ENCODE data around the gene OSBP2. TPM values are rescaled to one million over a fixed set of nuclear protein-coding genes. Genes with fewer than 3 reads are reported as not detected.

The OSBP2 gene
- total RNA-seq, 1 experiment from 2014 or later: 6.2 TPM

DNA sequence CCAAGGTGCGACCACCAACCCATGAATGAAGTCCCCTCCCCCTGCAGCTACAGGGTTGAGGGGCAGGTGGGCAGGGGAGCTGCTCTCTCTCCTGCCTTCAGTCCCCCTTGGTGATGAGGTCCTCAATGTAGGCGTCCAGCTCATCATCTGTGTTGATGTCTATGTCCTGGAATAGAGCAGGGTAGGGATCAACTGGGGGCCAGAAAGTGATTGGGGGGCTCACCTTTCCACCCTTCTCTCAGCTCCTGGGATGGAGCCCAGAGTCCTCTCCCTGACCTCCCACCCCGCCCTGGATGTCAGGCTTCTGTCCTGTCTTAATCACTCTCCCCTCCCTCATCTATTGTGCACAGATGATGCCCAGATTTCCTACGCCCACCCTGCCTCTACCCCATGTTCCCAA is 232.0 kb downstream of the OSBP2 start:
- no peaks in the 10 kb centered on the region for H3K4me1 ChIP-seq
- TF ChIP-seq, protein P1, sequence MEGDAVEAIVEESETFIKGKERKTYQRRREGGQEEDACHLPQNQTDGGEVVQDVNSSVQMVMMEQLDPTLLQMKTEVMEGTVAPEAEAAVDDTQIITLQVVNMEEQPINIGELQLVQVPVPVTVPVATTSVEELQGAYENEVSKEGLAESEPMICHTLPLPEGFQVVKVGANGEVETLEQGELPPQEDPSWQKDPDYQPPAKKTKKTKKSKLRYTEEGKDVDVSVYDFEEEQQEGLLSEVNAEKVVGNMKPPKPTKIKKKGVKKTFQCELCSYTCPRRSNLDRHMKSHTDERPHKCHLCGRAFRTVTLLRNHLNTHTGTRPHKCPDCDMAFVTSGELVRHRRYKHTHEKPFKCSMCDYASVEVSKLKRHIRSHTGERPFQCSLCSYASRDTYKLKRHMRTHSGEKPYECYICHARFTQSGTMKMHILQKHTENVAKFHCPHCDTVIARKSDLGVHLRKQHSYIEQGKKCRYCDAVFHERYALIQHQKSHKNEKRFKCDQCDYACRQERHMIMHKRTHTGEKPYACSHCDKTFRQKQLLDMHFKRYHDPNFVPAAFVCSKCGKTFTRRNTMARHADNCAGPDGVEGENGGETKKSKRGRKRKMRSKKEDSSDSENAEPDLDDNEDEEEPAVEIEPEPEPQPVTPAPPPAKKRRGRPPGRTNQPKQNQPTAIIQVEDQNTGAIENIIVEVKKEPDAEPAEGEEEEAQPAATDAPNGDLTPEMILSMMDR (IDR thresholded peaks at IDR 0.05; ENCODE audit: insufficient read depth in 1 of 2, low read depth in 1 of 2, low read length in 1 of 2, severe bottlenecking in 1 of 2, unreplicated experiment in 1 of 2): no peak
- POLR2A ChIA-PET: no interaction called here
- H3K4me3 ChIP-seq (ENCODE audit: low read depth, low read length): no peak overlapping the region
- H3K4me3 Mint-ChIP-seq (ENCODE audit: unreplicated experiment): no peak overlapping the region
- peaks cover 72% of the 10 kb centered on the region for H3K36me3 Mint-ChIP-seq (ENCODE audit: insufficient read depth, unreplicated experiment)
- no TSS peak for BruUV-seq (replicated peaks)
- no peaks in the 10 kb centered on the region for H3K9me3 ChIP-seq
- H3K36me3 ChIP-seq (ENCODE audit: control insufficient read depth, insufficient read depth, low read length): peaks cover 8% of the 10 kb centered on the region
- no peaks in the 10 kb centered on the region for H3K4me1 Mint-ChIP-seq (ENCODE audit: low read depth, unreplicated experiment)
- H3K9me3 Mint-ChIP-seq (ENCODE audit: unreplicated experiment): no peaks in the 10 kb centered on the region
- CTCF ChIA-PET: no interaction called here
- H3K27ac Mint-ChIP-seq (ENCODE audit: unreplicated experiment): no peak overlapping the region
- intact Hi-C loops (cut with micrococcal nuclease; ENCODE audit: unreplicated experiment): no loop called here
- DNase-seq: no peak
- no peaks in the 10 kb centered on the region for H3K27me3 ChIP-seq (replicated peaks; ENCODE audit: control insufficient read depth, insufficient read depth, low read length)
- no peaks in the 10 kb centered on the region for H3K27me3 Mint-ChIP-seq (ENCODE audit: insufficient read depth, unreplicated experiment)

- H3K36me3 ChIP-seq (ENCODE audit: control insufficient read depth, insufficient read depth, low read length): peaks cover 9% of the 10 kb centered on the region
- H3K27me3 ChIP-seq (replicated peaks; ENCODE audit: control insufficient read depth, insufficient read depth, low read length): no peaks in the 10 kb centered on the region
- H3K4me1 Mint-ChIP-seq (ENCODE audit: low read depth, unreplicated experiment): no peaks in the 10 kb centered on the region
- no peak overlapping the region for H3K27ac Mint-ChIP-seq (ENCODE audit: unreplicated experiment)
- intact Hi-C loops (cut with micrococcal nuclease; ENCODE audit: unreplicated experiment): no loop called here
- TF ChIP-seq, protein P1 (IDR thresholded peaks at IDR 0.05; ENCODE audit: insufficient read depth in 1 of 2, low read depth in 1 of 2, low read length in 1 of 2, severe bottlenecking in 1 of 2, unreplicated experiment in 1 of 2): no peak
- no peak overlapping the region for H3K4me3 Mint-ChIP-seq (ENCODE audit: unreplicated experiment)
- BruUV-seq (replicated peaks): no TSS peak
- no peaks in the 10 kb centered on the region for H3K9me3 Mint-ChIP-seq (ENCODE audit: unreplicated experiment)
- no peak overlapping the region for H3K4me3 ChIP-seq (ENCODE audit: low read depth, low read length)
- H3K4me1 ChIP-seq: no peaks in the 10 kb centered on the region
- ChIA-PET CTCF (no interaction called here), POLR2A (no interaction called here)
- H3K27me3 Mint-ChIP-seq (ENCODE audit: insufficient read depth, unreplicated experiment): no peaks in the 10 kb centered on the region
- H3K36me3 Mint-ChIP-seq (ENCODE audit: insufficient read depth, unreplicated experiment): peaks cover 72% of the 10 kb centered on the region
- no peaks in the 10 kb centered on the region for H3K9me3 ChIP-seq
- DNase-seq: no peak
Measured at GRCh38 chr22:30927806-30928205, 233.1 kb downstream of the OSBP2 start.

GRCh38 chr22:30928401-30928800 is 233.7 kb downstream of the OSBP2 start:
- H3K4me1 Mint-ChIP-seq (ENCODE audit: low read depth, unreplicated experiment): no peaks in the 10 kb centered on the region
- H3K36me3 Mint-ChIP-seq (ENCODE audit: insufficient read depth, unreplicated experiment): peaks cover 75% of the 10 kb centered on the region
- no peaks in the 10 kb centered on the region for H3K9me3 Mint-ChIP-seq (ENCODE audit: unreplicated experiment)
- H3K4me1 ChIP-seq: no peaks in the 10 kb centered on the region
- intact Hi-C loops (cut with micrococcal nuclease; ENCODE audit: unreplicated experiment): no loop called here
- H3K27ac Mint-ChIP-seq (ENCODE audit: unreplicated experiment): no peak overlapping the region
- ChIA-PET POLR2A (no interaction called here), CTCF (no interaction called here)
- H3K9me3 ChIP-seq: no peaks in the 10 kb centered on the region
- no peak overlapping the region for H3K4me3 Mint-ChIP-seq (ENCODE audit: unreplicated experiment)
- TF ChIP-seq, protein P1 (IDR thresholded peaks at IDR 0.05; ENCODE audit: insufficient read depth in 1 of 2, low read depth in 1 of 2, low read length in 1 of 2, severe bottlenecking in 1 of 2, unreplicated experiment in 1 of 2): no peak
- no peak overlapping the region for H3K4me3 ChIP-seq (ENCODE audit: low read depth, low read length)
- no peaks in the 10 kb centered on the region for H3K27me3 ChIP-seq (replicated peaks; ENCODE audit: control insufficient read depth, insufficient read depth, low read length)
- peaks cover 9% of the 10 kb centered on the region for H3K36me3 ChIP-seq (ENCODE audit: control insufficient read depth, insufficient read depth, low read length)
- H3K27me3 Mint-ChIP-seq (ENCODE audit: insufficient read depth, unreplicated experiment): no peaks in the 10 kb centered on the region
- DNase-seq: no peak
- no TSS peak for BruUV-seq (replicated peaks)
